Muscle layer of colon (tissue), 2 donors: ENCODE data around the gene POLR1E.

ENCODE experiments used
- H3K27ac ChIP-seq: one replicate; pipeline ENCODE4 v1.7.0; 2013; ENCODE audit warnings: low read depth, mild to moderate bottlenecking, low read length, moderate library complexity
- H3K27me3 ChIP-seq, 2 donors: one replicate each; pipeline ENCODE4 v1.7.0; 2013; ENCODE audit warnings: low read length in 2 of 2, mild to moderate bottlenecking in 2 of 2; ENCODE audit not compliant: insufficient read depth in 2 of 2, control insufficient read depth in 1 of 2
- H3K36me3 ChIP-seq: one replicate; pipeline ENCODE4 v1.7.0; 2013; ENCODE audit warnings: mild to moderate bottlenecking, low read length; ENCODE audit not compliant: insufficient read depth
- H3K4me1 ChIP-seq: one replicate; pipeline ENCODE4 v1.7.0; 2013; ENCODE audit warnings: mild to moderate bottlenecking, low read length; ENCODE audit not compliant: insufficient read depth
- H3K4me3 ChIP-seq, 2 donors: one replicate each; pipeline ENCODE4 v1.7.0; 2013; ENCODE audit warnings: low read length in 2 of 2, low read depth in 1 of 2, mild to moderate bottlenecking in 1 of 2, moderate library complexity in 1 of 2
- H3K9ac ChIP-seq: one replicate; pipeline ENCODE4 v1.7.0; 2013; ENCODE audit warnings: low read length
- H3K9me3 ChIP-seq: one replicate; pipeline ENCODE4 v1.7.0; 2013; ENCODE audit warnings: mild to moderate bottlenecking, low read length
- donor health status: abdominal sarcoma.
- donor health status: Adenocarcinoma of cecum.

POLR1E gene

GRCh38 chr9:37542488-37542887, 56.7 kb downstream of the POLR1E start:
- Histone ChIP-seq H3K9ac (no peak overlapping the region), H3K36me3 (peaks cover 22% of the 10 kb centered on the region), H3K4me3 (no peak overlapping the region), H3K27me3 (no peaks in the 10 kb centered on the region), H3K27ac (no peak overlapping the region), H3K9me3 (no peaks in the 10 kb centered on the region), H3K4me1 (no peaks in the 10 kb centered on the region)

GRCh38 chr9:37542895-37543294, 57.1 kb downstream of the POLR1E start:
- Histone ChIP-seq H3K9me3 (no peaks in the 10 kb centered on the region), H3K9ac (no peak overlapping the region), H3K27me3 (no peaks in the 10 kb centered on the region), H3K27ac (no peak overlapping the region), H3K36me3 (peaks cover 18% of the 10 kb centered on the region), H3K4me1 (no peaks in the 10 kb centered on the region), H3K4me3 (no peak overlapping the region)

GRCh38 chr9:37543468-37543867, 57.7 kb downstream of the POLR1E start:
- Histone ChIP-seq H3K4me1 (no peaks in the 10 kb centered on the region), H3K27me3 (no peaks in the 10 kb centered on the region), H3K36me3 (peaks cover 14% of the 10 kb centered on the region), H3K27ac (no peak overlapping the region), H3K4me3 (no peak overlapping the region), H3K9ac (no peak overlapping the region), H3K9me3 (no peaks in the 10 kb centered on the region)

GRCh38 chr9:37547328-37547878, 61.7 kb downstream of the POLR1E start:
- Histone ChIP-seq H3K36me3 (no peaks in the 10 kb centered on the region), H3K27ac (no peak overlapping the region), H3K4me1 (peaks cover 9% of the 10 kb centered on the region), H3K4me3 (no peak overlapping the region), H3K27me3 (no peaks in the 10 kb centered on the region), H3K9ac (no peak overlapping the region), H3K9me3 (no peaks in the 10 kb centered on the region)

GRCh38 chr9:37549527-37549926, 63.8 kb downstream of the POLR1E start:
- Histone ChIP-seq H3K4me1 (peaks cover 9% of the 10 kb centered on the region), H3K36me3 (no peaks in the 10 kb centered on the region), H3K9me3 (no peaks in the 10 kb centered on the region), H3K9ac (no peak overlapping the region), H3K4me3 (no peak overlapping the region), H3K27me3 (no peaks in the 10 kb centered on the region), H3K27ac (no peak overlapping the region)

GRCh38 chr9:37550781-37551180, 65.0 kb downstream of the POLR1E start:
- Histone ChIP-seq H3K27ac (no peak overlapping the region), H3K36me3 (no peaks in the 10 kb centered on the region), H3K9me3 (no peaks in the 10 kb centered on the region)

GRCh38 chr9:37551468-37551867, 65.7 kb downstream of the POLR1E start:
- H3K4me3 ChIP-seq: no peak overlapping the region
- H3K4me1 ChIP-seq: peaks cover 9% of the 10 kb centered on the region
- H3K9ac ChIP-seq: no peak overlapping the region
- no peaks in the 10 kb centered on the region for H3K27me3 ChIP-seq
- H3K27ac ChIP-seq: no peak overlapping the region
- no peaks in the 10 kb centered on the region for H3K9me3 ChIP-seq
- H3K36me3 ChIP-seq: no peaks in the 10 kb centered on the region

More at GRCh38 chr9:37550781-37551180, 65.0 kb downstream of the POLR1E start:
- Histone ChIP-seq H3K4me1 (peaks cover 9% of the 10 kb centered on the region), H3K4me3 (no peak overlapping the region), H3K9ac (no peak overlapping the region), H3K27me3 (no peaks in the 10 kb centered on the region)

- H3K27me3 ChIP-seq: no peaks in the 10 kb centered on the region
- peaks cover 9% of the 10 kb centered on the region for H3K4me1 ChIP-seq
- H3K27ac ChIP-seq: no peak overlapping the region
- no peak overlapping the region for H3K9ac ChIP-seq
- H3K4me3 ChIP-seq: no peak overlapping the region
- no peaks in the 10 kb centered on the region for H3K36me3 ChIP-seq
- no peaks in the 10 kb centered on the region for H3K9me3 ChIP-seq
Measured at GRCh38 chr9:37551888-37552287, 66.1 kb downstream of the POLR1E start.
